Measurements from ENCODE around the gene PTGES3L. TPM values are rescaled to one million over a fixed set of nuclear protein-coding genes. Genes with fewer than 3 reads are reported as not detected.
"Not testable (repeated sequence)": the region's sequence is repeated elsewhere in the genome, so short reads cannot be mapped to it uniquely, and the experiment has no call there.

PTGES3L gene
- total and polyA plus RNA-seq, 2 experiments from 2014 or later: 50.8 to 72.9 TPM

DNA sequence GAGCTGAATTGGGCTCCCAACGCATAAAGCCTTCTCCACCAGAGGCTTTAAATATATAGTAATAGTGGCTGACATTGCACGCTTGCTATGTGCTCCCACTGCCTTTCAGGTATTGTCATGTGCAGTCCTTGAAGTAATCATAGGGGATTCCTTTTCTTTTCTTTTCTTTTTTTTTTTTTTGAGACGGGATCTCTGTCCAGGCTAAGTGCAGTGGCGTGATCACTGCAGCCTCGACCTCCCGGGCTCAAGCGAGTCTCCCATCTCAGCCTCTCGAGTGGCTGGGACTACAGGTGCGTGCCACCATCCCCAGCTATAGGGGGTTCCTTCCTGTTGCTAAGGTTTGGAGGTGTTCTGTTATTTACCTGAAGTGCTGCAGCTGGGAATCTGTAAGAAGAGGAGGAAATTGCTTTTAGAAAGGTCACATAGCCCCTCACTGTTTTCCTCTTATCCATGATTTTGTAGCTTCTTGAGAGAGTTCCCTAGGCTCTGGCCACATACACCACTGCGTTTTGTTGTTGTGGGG, 19.2 kb upstream of the PTGES3L start:
- H3K27me3 ChIP-seq: no peaks in the 10 kb centered on the region
- DNase-seq (ENCODE audit: low read depth in 1 of 2, low spot score in 1 of 2): no peak
- no peaks in the 10 kb centered on the region for H3K9me3 ChIP-seq (ENCODE audit: low read depth)
- peak overlapping the region; percentile 98 for H3K27ac ChIP-seq
- peak overlapping the region; percentile 86 for H3K4me3 ChIP-seq
- no peak for TF ChIP-seq CTCF (IDR thresholded peaks at IDR 0.05; ENCODE audit: low read depth, low read length)
- peaks cover 14% of the 10 kb centered on the region for H3K4me1 ChIP-seq (ENCODE audit: low read depth)
- H3K36me3 ChIP-seq: peaks cover 30% of the 10 kb centered on the region

DNA sequence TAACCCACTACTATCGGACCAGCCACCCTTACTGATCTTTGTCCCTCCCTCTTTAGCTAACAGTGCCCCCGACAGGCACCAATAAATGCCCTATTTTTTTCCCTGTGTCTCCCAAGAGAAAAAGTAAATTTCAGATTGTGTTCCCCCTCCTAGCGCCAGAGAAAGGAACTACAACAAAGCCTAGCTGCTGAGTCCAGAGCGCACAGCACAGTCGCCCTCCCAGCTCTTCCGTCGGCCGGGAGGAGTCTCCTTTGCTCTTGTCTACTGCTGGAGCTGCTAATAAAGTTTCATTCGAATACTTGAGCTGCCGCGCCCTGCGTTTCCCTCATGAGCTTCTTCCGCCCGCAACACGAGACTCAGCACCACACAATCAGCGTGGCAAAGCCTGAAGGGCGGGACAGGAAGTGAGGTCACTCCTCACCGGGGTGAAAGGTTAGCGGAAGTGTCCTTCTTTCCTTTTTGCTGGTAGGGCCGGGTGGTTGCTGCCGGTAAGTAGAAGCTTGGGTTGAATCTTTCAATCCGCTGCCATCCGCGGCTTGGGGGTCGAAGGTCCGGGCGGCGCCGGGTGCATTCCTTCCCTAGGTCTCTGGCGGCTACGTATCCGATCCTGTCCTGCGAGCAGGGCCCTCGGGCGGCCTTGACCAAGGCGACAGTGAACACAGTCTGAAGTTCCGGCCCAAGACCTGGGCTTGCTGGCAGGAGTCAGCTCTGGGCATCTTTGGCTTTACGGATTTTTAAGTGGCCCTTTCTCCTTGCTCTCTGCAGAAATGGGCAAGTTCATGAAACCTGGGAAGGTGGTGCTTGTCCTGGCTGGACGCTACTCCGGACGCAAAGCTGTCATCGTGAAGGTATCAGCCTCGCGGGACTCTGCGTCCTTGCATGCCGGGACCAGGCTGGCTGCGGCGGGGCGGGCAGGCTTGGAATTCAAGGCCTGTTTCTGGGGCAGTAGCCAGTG, 18.4 kb upstream of the PTGES3L start, which contains the start of gene RPL27:
Gene RPL27 (plus strand): TSS at position 436 of the 955 bp plus-strand sequence. CDS start 332 bp downstream, at position 768.
- H3K27me3 ChIP-seq: no peaks in the 10 kb centered on the region
- peak; percentile 88 for TF ChIP-seq CTCF (IDR thresholded peaks at IDR 0.05; ENCODE audit: low read depth, low read length)

GRCh38 chr17:42997390-42997983, 17.6 kb upstream of the PTGES3L start:
- no peaks in the 10 kb centered on the region for H3K9me3 ChIP-seq (ENCODE audit: low read depth)
- TF ChIP-seq CTCF (IDR thresholded peaks at IDR 0.05; ENCODE audit: low read depth, low read length): no peak
- peak overlapping the region; percentile 17 for H3K4me3 ChIP-seq
- peaks cover 30% of the 10 kb centered on the region for H3K36me3 ChIP-seq
- H3K27me3 ChIP-seq: no peaks in the 10 kb centered on the region
- peak overlapping the region; percentile 98 for H3K27ac ChIP-seq
- peaks cover 14% of the 10 kb centered on the region for H3K4me1 ChIP-seq (ENCODE audit: low read depth)
- DNase-seq (ENCODE audit: low read depth in 1 of 2, low spot score in 1 of 2): no peak

More for the DNA sequence above, 18.4 kb upstream of the PTGES3L start, which contains the start of gene RPL27:
- Histone ChIP-seq H3K4me1 (ENCODE audit: low read depth) (peaks cover 14% of the 10 kb centered on the region), H3K9me3 (ENCODE audit: low read depth) (no peaks in the 10 kb centered on the region), H3K4me3 (peak within 1 kb of the TSS; percentile 86), H3K36me3 (peaks cover 28% of the 10 kb centered on the region), H3K27ac (peak within 1 kb of the TSS; percentile 98)
- peak; percentile 99 to 100 for DNase-seq (ENCODE audit: low read depth in 1 of 2, low spot score in 1 of 2)

- H3K9me3 ChIP-seq (ENCODE audit: low read depth); H3K4me1 ChIP-seq (ENCODE audit: low read depth); DNase-seq (ENCODE audit: low read depth in 1 of 2, low spot score in 1 of 2); H3K27me3 ChIP-seq; H3K4me3 ChIP-seq: not testable (repeated sequence)
- Histone ChIP-seq H3K36me3 (peaks cover 31% of the 10 kb centered on the region), H3K27ac (peak overlapping the region; percentile 26)
These were observed 14.0 kb upstream of the PTGES3L start for GRCh38 chr17:42993913-42994312.

GRCh38 chr17:42992872-42993271, 13.0 kb upstream of the PTGES3L start:
- H3K27me3 ChIP-seq: no peaks in the 10 kb centered on the region

More at GRCh38 chr17:42992872-42993271, 13.0 kb upstream of the PTGES3L start:
- Histone ChIP-seq H3K9me3 (ENCODE audit: low read depth) (no peaks in the 10 kb centered on the region), H3K27ac (peak overlapping the region; percentile 51), H3K4me3 (no peak overlapping the region), H3K4me1 (ENCODE audit: low read depth) (peaks cover 5% of the 10 kb centered on the region), H3K36me3 (peaks cover 39% of the 10 kb centered on the region)
- no peak for DNase-seq (ENCODE audit: low read depth in 1 of 2, low spot score in 1 of 2)
- TF ChIP-seq CTCF (IDR thresholded peaks at IDR 0.05; ENCODE audit: low read depth, low read length): no peak
